ENCODE measurements around the gene IGFBP2. TPM values are rescaled to one million over a fixed set of nuclear protein-coding genes. Genes with fewer than 3 reads are reported as not detected.

Gene IGFBP2
- total and polyA plus RNA-seq, 10 donors, result 61.3 to 334 (median 257) TPM

GRCh38 chr2:216700781-216701180 lies 67.6 kb downstream of the IGFBP2 start:
- no peak for DNase-seq
- no peak overlapping the region for H3K27ac ChIP-seq
- TF ChIP-seq CTCF (IDR thresholded peaks at IDR 0.05 in 8 of 11, conservative IDR thresholded peaks at IDR 0.05 in 3 of 11) (no peak), POLR2AphosphoS5 (IDR thresholded peaks at IDR 0.05) (no peak), POLR2A (IDR thresholded peaks at IDR 0.05) (no peak)
- 53 to 76% (median 62%) methylated on average over 5 of the region's 5 CpGs for WGBS, 5 donors
- intact Hi-C loops (cut with DNase I; ENCODE audit: low total_unique reads), result no loop called here
- H3K4me3 ChIP-seq, result no peak overlapping the region
- no peaks in the 10 kb centered on the region for H3K36me3 ChIP-seq
- H3K4me1 ChIP-seq, result peaks cover 0 to 39% (median 13%) of the 10 kb centered on the region in 6 donors
- no peaks in the 10 kb centered on the region for H3K9me3 ChIP-seq
- H3K27me3 ChIP-seq (replicated peaks in 1 of 7), result peaks cover 0 to 57% (median 0%) of the 10 kb centered on the region in 7 donors

DNA sequence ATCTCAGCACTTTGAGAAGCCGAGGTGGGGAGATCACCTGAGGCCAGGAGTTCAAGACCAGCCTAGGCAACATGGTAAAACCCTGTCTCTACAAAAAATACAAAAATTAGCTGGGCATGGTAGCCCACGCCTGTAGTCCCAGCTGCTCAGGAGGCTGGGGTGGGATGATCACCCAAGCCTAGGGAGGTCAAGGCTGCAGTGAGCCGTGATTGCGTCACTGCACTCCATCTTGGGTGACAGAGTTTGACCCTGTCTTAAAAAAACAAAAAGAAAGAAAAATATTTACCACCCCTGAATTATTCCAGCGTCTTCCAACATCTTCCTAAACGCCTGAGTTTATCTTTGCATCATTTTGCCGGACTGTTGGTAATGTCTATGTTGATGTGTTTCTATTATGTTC lies 68.3 kb downstream of the IGFBP2 start:
- H3K9me3 ChIP-seq, result no peaks in the 10 kb centered on the region
- H3K27me3 ChIP-seq (replicated peaks in 1 of 7), result peaks cover 0 to 49% (median 0%) of the 10 kb centered on the region in 7 donors
- DNase-seq, result no peak
- peaks cover 0 to 34% (median 9%) of the 10 kb centered on the region in 6 donors for H3K4me1 ChIP-seq
- H3K4me3 ChIP-seq, result no peak overlapping the region
- WGBS, 5 donors, result 87 to 96% (median 96%) methylated on average over 7 of the region's 7 CpGs
- H3K36me3 ChIP-seq, result no peaks in the 10 kb centered on the region
- intact Hi-C loops (cut with DNase I; ENCODE audit: low total_unique reads), result no loop called here
- TF ChIP-seq POLR2AphosphoS5 (IDR thresholded peaks at IDR 0.05) (no peak), CTCF (IDR thresholded peaks at IDR 0.05 in 8 of 11, conservative IDR thresholded peaks at IDR 0.05 in 3 of 11) (no peak), POLR2A (IDR thresholded peaks at IDR 0.05) (no peak)
- no peak overlapping the region for H3K27ac ChIP-seq

DNA sequence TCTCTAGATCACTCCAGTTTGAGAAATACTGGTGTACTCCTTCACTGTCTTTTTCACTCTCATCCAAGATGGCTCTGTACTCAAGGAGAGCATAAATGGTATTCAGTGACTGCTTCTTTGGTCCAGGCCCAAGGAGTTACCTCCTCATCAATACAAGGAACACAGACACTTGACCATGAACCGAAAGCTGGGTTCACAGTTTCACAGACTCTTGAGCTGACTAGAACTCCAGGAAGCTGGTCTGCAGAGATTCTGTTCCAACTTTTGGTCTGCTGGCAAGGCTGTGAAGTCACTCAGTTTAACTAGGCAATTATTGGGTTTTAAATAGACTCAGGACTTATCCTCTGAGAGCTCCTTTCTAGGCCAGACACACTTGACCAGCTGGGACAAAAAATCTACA lies 69.5 kb downstream of the IGFBP2 start:
- 58 to 85% (median 69%) methylated on average over 1 of the region's 1 CpG for WGBS, 5 donors

More for the DNA sequence above, 69.5 kb downstream of the IGFBP2 start:
- H3K9me3 ChIP-seq, result no peaks in the 10 kb centered on the region
- no peak for DNase-seq
- H3K27ac ChIP-seq, result no peak overlapping the region
- peaks cover 0 to 28% (median 8%) of the 10 kb centered on the region in 6 donors for H3K4me1 ChIP-seq
- no peak overlapping the region for H3K4me3 ChIP-seq
- intact Hi-C loops (cut with DNase I; ENCODE audit: low total_unique reads), result no loop called here
- peaks cover 0 to 37% (median 0%) of the 10 kb centered on the region in 7 donors for H3K27me3 ChIP-seq (replicated peaks in 1 of 7)
- TF ChIP-seq POLR2A (IDR thresholded peaks at IDR 0.05) (no peak), CTCF (IDR thresholded peaks at IDR 0.05 in 8 of 11, conservative IDR thresholded peaks at IDR 0.05 in 3 of 11) (no peak), POLR2AphosphoS5 (IDR thresholded peaks at IDR 0.05) (no peak)
- H3K36me3 ChIP-seq, result no peaks in the 10 kb centered on the region

Measured in spleen (tissue), 11 donors.